ENCODE results near the gene DNM1.

DNM1 gene

DNA sequence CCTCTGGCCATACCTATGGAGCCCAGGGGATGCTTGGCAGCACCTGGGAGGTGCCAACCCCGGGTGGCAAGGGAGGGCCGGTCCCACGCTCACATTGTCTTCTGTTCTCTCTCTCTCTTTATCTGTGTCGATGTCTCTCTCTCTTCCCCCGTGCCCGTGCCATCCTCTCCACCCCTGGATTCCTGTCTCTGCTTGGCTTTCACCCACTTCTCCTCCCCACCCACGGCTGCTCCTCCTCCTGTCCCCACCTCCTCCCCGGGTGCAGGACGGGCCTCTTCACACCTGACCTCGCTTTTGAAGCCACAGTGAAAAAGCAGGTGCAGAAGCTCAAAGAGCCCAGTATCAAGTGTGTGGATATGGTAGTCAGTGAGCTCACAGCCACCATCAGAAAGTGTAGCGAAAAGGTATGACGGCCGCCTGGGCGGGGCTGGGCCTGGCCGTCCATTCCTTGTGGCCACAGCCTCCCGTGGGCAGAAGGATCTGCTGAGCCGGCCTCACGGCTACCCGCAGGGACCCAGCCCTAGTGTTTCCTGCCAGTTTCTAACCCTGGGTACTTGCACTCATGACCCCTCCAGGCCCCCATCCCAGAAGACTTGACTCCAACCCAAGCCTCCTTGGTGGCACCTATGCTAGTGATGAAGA, 22.7 kb downstream of the DNM1 start:
- TF ChIP-seq, protein P1, sequence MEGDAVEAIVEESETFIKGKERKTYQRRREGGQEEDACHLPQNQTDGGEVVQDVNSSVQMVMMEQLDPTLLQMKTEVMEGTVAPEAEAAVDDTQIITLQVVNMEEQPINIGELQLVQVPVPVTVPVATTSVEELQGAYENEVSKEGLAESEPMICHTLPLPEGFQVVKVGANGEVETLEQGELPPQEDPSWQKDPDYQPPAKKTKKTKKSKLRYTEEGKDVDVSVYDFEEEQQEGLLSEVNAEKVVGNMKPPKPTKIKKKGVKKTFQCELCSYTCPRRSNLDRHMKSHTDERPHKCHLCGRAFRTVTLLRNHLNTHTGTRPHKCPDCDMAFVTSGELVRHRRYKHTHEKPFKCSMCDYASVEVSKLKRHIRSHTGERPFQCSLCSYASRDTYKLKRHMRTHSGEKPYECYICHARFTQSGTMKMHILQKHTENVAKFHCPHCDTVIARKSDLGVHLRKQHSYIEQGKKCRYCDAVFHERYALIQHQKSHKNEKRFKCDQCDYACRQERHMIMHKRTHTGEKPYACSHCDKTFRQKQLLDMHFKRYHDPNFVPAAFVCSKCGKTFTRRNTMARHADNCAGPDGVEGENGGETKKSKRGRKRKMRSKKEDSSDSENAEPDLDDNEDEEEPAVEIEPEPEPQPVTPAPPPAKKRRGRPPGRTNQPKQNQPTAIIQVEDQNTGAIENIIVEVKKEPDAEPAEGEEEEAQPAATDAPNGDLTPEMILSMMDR (IDR thresholded peaks at IDR 0.05), result no peak

DNA sequence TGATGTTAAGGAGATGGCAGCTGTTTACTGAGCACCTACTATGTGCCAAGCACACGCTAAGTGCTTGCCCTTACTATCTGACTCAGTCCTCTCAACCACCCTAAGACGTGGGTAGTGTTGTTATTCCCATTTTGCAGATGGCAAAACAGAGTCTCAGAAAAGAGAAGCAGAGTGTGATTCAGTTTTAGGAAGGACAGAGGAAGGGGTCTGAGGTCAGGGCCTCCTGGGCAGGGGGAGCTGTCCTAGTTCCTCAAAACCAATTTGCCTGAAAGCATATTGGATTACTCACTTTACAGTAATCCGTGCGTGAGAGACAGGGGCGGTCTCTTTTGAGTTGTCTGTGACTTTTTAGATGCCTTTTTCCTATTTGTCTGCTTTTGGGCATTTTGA, 23.2 kb downstream of the DNM1 start:
- TF ChIP-seq, protein P1 (IDR thresholded peaks at IDR 0.05), result no peak

DNA sequence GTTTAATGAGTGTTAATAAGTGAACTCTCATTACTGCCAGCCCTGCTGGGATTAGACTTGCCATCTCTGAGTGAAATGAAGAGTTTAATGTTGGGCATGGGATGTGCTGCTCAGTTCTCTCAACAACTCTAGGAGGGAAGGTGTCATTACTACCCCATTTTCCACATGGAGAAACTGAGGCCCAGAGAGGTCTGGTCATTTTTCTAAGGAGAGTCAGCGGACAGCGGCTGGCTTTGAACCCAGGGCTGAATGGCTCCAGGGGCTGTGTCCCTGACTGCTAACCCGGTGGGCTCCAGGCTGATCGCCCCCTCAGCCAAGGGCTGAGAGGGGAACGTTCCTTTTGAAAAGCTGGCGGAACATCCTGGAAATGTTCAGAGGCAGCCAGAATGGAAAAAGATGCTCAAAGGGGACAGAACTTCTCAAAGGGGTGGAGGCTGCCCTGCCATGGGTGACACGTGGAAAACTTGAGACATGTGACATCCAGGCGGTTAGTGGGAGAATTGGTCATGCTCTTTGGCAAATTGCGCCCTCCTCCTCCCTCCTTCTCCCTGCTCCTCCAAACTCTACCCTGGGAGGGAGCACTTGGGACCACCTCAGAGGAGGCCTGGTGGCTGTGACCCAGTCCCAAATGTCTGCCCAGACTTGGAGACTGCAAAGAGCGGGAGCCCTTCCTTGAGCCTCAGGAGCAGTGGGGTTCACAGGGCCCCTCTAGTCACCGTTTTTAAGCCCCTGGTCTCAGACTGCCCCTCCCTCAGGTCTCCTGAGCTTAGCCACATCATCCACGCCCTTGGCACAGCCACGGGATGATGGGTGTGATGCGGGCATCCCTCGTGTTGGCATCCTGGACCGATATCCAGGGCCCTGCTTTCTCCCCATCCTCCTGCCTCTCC, 28.7 kb downstream of the DNM1 start:
- TF ChIP-seq, protein P1 (IDR thresholded peaks at IDR 0.05), result no peak

GRCh38 chr9:128232528-128233428, 29.6 kb downstream of the DNM1 start:
- TF ChIP-seq, protein P1 (IDR thresholded peaks at IDR 0.05), result no peak

- TF ChIP-seq, protein P1 (IDR thresholded peaks at IDR 0.05), result no peak
These were observed 30.7 kb downstream of the DNM1 start for GRCh38 chr9:128233817-128234406.

- TF ChIP-seq, protein P1 (IDR thresholded peaks at IDR 0.05), result no peak
These were observed 38.9 kb downstream of the DNM1 start for GRCh38 chr9:128242124-128242523.

GRCh38 chr9:128242828-128243214, 39.6 kb downstream of the DNM1 start:
- TF ChIP-seq, protein P1 (IDR thresholded peaks at IDR 0.05), result no peak
